CD4-positive, alpha-beta T cell treated with Interleukin-1 beta for 1 hour (primary cell): ENCODE measurements around the gene PI4K2A.

ENCODE experiments used
- DNase-seq, 2 donors: peaks; one replicate each; pipeline ENCODE4 v3.0.0-alpha.2; 2020 to 2022

The PI4K2A gene

DNA sequence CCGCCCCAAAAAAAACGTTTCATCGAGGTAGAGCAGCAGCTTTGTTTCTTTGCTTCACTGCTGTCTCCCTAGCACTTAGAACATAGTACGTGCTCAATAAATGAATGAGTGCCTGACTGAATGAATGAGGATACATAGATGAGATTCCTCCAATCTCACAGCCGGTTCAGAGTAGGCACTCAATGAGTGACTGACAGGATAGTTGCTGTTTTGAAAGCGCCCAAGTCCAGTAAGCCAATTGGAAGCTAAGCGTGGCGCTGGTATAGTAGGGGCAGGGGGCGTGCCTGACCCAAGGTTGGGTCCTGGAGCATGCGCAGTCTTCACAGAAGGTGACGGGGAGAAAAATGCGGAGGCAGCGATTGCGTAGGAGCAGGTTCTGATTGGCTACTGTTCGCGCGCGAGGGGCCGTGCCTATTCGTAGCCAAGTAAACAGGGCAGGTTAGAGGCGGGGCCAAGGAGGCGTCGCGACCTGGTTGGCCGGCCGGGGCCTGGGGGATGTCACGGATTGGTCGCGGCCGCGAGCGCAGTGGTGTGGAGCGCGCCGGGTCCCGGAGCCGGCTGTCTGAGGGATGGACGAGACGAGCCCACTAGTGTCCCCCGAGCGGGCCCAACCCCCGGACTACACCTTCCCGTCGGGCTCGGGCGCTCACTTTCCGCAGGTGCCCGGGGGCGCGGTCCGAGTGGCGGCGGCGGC, at the start of gene PI4K2A:
Gene PI4K2A, plus strand, starts transcription at position 498 of the 694 bp plus-strand sequence. Its CDS starts 72 bp downstream, at position 570.
- peak; percentile 99 for DNase-seq

DNA sequence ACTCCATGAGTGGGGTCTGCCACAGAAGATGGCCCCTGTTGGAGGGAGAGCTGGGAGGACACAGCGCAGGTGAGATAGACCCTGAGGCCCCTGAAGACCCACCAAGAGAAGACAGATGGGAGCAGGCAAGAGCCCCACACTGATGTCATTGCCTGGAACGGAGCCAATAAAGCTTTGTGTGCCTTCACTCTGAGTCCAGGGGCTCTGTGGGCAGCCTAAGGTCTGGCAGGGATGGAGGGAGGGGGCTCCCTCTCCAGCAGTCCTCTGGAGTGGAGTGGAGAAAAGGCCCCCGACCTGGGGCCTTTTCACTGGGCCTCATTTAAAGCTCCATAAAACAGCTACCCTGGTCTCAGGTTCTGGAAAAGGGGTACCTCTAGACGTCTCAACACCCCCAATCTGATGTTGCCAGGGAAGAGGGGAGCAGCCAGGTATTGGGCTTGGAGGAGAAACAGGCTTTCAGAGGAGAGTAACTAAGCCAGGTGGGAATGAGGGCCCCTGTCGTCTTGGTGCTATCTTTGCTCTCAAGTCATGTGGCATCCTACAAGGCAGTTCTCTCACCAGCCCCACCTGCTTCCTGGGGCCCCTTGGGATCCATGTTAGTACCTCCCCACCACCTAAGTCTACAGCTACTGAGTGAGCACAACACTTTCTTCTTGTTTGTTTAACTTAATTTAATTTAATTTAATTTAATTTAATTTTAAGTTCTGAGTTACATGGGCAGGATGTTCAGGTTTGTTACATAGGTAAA, 49.5 kb upstream of the PI4K2A start:
- no peak for DNase-seq

DNA sequence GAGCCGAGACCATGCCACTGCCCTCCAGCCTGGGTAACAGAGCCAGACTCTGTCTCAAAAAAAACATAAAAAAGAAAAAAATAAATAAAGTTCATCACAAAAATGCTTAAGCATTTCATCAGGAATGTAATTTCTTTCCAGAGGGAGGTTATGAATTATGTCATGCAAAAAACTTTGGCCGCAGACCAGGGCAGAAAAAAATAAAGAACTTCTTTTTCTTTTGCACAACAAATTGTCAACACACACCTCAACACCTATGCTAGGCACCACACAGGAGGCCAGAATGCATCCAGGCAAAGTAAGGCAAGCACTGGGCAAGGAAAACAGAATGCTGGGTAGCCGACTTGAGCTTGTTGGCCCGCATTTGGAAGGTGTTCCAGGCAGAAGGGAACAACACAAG, 47.0 kb upstream of the PI4K2A start:
- no peak for DNase-seq

DNA sequence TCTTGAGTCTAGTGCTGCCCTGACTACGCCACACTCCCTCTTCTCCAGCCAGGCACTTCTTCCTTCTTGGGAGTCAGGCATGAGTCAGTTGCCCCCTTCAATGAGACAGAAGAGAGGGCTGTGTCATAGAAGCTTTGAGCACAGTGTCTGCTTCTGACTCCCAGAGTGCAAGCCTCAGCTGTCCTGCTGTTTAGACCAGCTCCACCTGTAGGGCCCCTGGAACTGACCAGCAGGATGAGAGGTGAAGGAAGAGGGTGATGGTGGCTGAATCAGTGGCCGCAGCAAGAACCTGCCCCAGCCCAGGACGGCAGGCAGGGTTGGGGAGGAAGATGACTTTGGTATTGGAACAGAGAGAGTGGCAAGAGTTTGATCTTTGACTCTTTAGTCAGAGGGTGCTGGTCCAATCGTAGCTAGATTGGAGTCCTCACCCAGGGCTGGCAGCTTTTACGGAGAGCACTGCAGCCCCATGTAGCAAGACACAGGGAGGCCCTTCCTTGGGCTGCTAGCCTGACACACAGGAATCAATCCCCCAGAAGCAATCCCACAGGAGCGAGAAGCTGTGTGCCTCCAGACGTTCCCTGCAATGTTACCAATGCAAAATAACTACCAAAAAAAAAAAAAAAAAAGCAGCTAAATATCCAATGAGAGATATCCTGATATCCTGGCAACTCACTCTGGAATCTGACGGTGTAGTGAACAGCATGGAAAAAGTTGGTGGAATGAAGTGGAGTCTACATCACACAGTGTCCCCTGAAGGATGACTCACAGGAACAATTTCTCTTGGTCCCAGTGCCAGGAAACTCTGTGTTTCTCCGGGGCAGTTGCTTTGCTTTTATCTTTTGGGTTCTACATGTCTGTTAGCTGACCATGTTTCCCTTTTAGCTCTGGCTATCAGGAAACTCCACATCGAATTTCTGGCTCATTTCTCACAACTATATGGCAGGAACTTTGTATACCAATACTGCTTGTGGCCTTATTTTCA, 44.1 kb upstream of the PI4K2A start:
- DNase-seq: no peak

- no peak for DNase-seq
These were observed 42.7 kb upstream of the PI4K2A start for GRCh38 chr10:97597778-97598177.

- no peak for DNase-seq
These were observed 41.8 kb upstream of the PI4K2A start for GRCh38 chr10:97598407-97599271.

DNA sequence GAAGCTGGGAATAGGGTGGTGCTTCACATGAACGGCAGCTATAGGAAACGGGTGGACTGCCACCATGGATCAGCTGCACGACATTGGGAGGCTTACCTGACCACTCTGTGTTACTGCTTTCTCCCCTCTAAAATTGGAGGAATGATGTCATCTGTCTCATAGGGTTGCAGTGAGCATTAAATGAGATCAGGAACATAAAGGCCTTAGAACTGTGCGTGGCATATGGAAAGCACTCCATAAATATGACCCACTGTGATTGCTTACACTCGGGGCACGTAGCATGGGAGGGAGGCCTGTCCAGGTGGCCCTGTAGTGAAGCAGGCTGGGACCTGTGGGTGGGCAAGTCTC, 41.2 kb upstream of the PI4K2A start:
- no peak for DNase-seq

- no peak for DNase-seq
These were observed 39.9 kb upstream of the PI4K2A start for GRCh38 chr10:97600616-97601015.

- DNase-seq: no peak
These were observed 38.9 kb upstream of the PI4K2A start for GRCh38 chr10:97601268-97602215.

DNA sequence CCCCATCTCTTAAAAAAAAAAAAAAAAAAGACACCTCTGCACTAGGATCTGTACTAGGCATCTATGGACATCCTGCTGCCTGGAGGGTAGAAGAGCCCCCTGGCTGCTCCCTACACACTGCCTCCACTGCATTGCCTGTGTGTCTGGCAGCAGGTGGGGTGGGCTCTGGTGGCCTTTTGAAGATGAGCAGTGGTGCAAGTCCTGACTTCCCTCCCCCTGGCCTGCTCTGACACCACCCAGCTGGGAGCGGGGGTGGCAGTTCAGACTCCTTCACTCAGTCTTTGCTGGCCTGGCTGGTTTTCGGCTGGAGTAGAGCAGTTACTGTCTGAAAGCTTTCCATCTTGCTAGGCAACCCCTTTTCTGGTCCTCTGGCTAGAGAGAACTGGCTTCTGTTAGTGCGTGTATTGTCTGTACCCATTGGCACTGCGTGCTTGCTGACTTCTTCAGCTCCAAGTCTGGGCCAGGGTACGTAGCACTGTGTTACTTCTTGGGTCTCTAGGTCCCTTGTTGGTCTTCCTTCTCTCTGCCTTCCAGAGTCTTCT, 33.3 kb upstream of the PI4K2A start:
- DNase-seq: no peak

DNA sequence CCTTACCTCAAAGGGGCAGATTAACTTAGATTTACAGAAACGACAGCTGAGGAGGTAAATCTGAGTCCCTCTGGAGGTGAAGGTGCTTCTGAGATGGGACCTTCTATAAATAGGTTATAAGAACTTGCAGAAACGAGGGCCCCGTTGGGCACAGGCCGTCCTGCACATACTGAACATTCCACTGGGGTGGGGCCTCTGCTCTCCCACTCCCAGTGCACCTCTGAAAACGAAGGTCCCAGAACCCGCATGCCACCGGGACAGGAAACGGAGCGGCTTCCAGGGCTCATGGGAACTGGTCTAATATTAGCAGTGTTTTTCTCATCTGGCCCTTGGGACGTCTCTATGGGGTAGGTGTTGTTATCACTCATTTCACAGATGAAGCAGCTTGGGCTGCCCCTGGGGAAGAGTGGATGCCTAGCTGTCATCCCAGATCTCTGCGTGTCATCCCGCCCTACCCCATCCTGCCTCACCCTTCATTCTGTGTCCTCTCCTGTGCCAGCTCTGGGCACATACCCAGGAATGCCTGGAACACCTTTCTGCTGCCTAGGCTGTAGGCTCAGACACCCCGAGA, 31.4 kb upstream of the PI4K2A start:
- no peak for DNase-seq

- no peak for DNase-seq
These were observed 29.0 kb upstream of the PI4K2A start for GRCh38 chr10:97611473-97611872.

- DNase-seq: peak in 1 of 2 donors; percentile 6
These were observed 28.1 kb upstream of the PI4K2A start for GRCh38 chr10:97612386-97612785.

DNA sequence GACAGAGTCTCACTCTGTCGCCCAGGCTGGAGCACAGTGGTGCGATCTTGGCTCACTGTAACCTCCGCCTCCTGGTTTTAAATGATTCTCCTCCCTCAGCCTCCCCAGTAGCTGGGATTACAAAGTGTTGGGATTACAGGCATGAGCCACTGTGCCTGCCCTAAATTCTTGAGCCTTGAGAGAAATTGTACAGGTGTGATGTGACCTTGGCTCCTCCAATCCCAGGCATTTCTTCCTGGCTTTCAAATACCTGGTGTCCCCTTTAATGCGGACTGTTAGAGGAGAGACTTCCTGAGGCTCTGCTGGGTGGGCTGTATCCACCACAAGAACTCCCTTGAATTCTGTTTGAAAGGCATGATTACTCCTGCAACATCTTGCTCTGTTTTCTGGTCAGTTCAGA, 22.2 kb upstream of the PI4K2A start:
- DNase-seq: no peak

- DNase-seq: no peak
These were observed 21.7 kb upstream of the PI4K2A start for GRCh38 chr10:97618733-97619132.

- no peak for DNase-seq
These were observed 17.2 kb upstream of the PI4K2A start for GRCh38 chr10:97623277-97623676.

- DNase-seq: no peak
These were observed 12.7 kb upstream of the PI4K2A start for GRCh38 chr10:97627731-97628130.

GRCh38 chr10:97628228-97628627, 12.2 kb upstream of the PI4K2A start:
- no peak for DNase-seq

DNA sequence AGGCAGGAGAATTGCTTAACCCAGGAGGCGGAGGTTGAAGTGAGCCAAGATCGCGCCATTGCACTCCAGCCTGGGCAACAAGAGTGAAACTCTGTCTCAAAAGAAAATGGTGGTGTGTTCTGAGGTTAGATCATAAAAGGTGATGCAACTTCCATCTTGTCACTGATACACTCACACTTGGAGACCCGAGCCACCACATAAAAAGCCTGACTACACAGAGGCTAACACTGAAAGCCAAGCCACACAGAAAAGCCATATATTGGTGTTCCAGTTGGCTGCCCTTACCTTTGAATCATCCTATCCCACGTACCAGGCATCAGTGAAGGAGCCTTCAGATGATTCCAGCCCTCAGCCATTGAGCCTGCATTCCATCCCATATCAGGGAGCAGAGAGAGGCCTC, 11.2 kb upstream of the PI4K2A start:
- no peak for DNase-seq

GRCh38 chr10:97631098-97631497, 9.4 kb upstream of the PI4K2A start:
- no peak for DNase-seq
